GM18511 (cell line): Measurements from ENCODE around the gene ARL17B.
A peak's percentile ranks its signal among the peaks of the same experiment; 100 is the strongest.
"Not testable (repeated sequence)": the region's sequence is repeated elsewhere in the genome, so short reads cannot be mapped to it uniquely, and the experiment has no call there.

Experiments
- ATAC-seq: cut with Tn5 transposase; IDR thresholded peaks from one replicate; pipeline ENCODE4 v1.9.1; 2021; ENCODE audit warnings: mild to moderate bottlenecking, moderate library complexity; ENCODE audit not compliant: unreplicated experiment

Gene ARL17B

GRCh38 chr17:46290906-46291546 lies 70.5 kb downstream of the ARL17B start:
- ATAC-seq, result peak; percentile 97

GRCh38 chr17:46287587-46287986 lies 74.0 kb downstream of the ARL17B start:
- ATAC-seq, result not testable (repeated sequence)

GRCh38 chr17:46286764-46287221 lies 74.8 kb downstream of the ARL17B start:
- not testable (repeated sequence) for ATAC-seq

DNA sequence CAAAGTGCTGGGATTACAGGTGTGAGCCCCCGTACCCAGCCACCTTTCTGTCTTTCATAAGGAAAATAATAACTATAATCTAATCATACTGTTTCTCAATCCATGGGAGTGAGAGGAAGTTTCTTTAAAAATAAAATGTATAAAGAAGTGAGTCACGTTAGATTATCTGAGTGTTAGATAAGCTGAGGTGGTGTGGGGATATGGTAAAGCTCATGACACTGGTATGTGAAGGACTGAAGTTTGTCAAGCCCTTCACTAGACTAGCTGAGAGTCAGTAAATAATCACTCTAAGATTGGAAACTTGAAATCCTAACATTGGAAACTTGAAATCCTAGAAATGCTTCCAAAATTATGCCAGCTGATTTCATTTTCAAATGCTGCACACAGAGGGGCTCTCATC lies 76.1 kb downstream of the ARL17B start:
- ATAC-seq, result not testable (repeated sequence)

DNA sequence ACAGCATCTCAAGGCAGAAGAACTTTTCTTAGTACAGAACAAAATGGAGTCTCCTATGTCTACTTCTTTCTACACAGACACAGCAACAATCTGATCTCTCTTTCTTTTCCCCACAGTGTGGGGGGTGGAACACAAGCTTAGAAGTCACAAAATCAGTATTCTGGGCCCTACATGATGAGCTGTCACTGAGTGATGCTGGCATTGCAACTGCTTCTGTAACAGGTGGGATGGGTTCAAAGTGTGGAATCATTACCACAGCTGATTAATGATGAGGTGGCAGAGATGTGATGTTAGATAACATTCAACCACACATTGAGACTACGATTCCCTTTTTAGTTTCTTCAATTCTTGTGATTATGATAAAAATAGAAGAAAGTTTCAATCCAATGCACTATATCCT lies 77.1 kb downstream of the ARL17B start:
- not testable (repeated sequence) for ATAC-seq

GRCh38 chr17:46282635-46283034 lies 78.9 kb downstream of the ARL17B start:
- ATAC-seq, result not testable (repeated sequence)

DNA sequence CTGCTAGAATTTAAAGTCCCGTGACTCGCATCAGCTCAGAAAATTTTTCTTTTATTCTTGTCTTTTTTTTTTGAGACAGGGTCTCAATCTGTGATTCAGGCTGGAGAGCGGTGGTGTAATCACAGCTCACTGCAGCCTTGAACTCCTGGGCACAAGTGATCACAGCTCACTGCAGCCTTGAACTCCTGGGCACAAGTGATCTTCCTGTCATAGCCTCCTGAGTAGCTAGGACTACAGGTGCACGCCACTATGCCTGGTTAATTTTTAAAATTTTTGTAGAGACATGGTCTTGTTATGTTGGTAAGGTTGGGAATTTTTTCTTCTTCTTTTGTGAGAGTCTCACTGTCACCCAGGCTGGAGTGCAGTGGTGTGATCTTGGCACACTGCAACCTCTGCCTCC lies 80.2 kb downstream of the ARL17B start:
- not testable (repeated sequence) for ATAC-seq

- ATAC-seq, result not testable (repeated sequence)
These were observed 84.7 kb downstream of the ARL17B start for GRCh38 chr17:46276728-46277479.

DNA sequence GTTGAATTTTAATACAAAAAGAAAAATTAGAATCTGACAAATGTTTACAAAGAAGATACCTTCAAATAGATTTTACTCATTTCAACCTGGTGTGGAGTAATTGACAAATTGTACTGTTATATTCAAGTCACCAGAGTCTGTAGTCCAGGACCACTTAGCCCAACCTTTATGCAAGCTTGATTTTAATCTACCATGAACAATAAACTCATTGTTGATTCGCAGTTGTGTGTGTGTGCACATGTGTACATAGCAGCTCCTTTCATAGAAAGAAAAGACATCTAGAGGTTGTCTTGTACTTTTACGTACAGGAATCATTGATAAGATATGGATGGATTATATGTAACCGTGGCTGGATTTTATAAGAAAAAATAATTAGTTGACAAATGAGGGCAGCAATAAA lies 87.3 kb downstream of the ARL17B start:
- ATAC-seq, result no peak

DNA sequence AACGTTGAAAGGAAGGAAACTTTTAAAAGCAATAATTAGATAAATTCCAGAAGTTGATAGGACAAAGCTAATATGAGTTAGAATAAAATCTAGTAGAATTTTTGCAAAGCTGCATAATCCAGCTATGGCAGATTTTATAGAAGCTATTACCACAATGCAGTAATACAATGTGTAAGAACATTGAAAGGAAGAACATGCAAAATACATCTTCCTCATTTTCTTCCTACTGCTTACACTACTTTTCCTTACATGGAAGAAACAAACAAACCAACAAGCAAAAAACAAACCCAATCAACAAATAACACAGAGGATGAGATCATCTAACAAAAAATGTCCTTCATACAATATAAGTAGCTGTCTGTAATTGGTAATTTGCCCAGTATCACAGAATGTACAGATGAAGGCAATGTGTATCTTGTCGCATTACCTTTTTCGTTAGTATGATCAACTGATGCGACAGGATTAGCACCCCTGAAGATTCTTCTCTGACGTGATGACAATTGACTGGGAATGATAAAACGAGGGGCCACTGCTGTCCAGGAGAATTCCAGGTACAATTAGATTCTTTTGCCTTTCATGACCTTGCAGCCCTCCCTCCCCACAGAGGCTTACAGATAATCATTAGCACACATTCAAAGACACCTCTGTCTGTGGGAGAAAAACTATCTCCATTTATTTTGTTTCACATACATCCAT lies 87.9 kb downstream of the ARL17B start:
- ATAC-seq, result no peak

GRCh38 chr17:46270032-46270431 lies 91.5 kb downstream of the ARL17B start:
- ATAC-seq, result no peak

DNA sequence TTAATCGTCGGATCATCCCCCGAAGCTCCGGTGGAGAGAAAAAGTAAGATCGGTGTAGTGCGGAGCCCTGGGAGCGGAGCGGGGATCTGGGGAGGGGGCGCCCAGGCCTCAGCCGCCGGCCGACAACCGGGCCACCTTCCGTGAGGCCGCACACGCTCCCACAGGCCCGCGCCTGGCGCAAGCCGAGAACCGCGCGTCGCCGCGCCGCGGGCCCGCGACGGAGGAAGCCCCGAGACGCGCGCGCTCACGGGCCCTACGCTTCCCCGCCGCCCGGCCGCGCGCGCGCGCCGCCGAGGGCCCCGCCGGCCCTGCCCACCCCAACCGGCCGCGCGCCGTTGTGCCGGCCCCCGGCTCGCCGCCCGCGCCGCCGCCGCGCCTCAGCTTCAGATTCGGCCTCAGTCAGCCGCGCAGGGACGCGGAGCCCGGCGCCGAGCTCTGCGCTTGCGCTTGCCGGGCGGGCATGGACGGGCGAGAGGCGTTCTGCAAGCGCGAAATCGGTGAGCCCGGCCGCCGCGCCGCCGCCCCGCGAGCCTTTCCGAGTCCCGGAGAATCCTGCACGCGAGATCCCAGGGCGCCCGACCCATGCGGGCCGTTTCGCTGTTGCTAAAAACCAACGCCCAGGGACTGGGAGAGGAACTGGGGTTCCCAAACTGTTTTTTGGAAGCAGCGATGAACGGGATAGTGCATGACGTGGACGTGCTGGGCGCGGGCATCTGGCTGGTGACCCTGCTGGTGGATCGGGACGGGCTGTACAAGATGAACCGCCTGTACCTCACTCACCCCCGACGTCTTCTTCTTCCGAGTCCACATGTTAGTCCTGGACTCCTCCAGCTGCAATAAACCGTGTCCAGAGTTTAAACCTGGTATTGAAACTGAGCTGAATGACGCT lies 94.7 kb downstream of the ARL17B start:
- ATAC-seq, result peak; percentile 78

- ATAC-seq, result peak; percentile 18
These were observed 95.4 kb downstream of the ARL17B start for GRCh38 chr17:46266063-46266655.

DNA sequence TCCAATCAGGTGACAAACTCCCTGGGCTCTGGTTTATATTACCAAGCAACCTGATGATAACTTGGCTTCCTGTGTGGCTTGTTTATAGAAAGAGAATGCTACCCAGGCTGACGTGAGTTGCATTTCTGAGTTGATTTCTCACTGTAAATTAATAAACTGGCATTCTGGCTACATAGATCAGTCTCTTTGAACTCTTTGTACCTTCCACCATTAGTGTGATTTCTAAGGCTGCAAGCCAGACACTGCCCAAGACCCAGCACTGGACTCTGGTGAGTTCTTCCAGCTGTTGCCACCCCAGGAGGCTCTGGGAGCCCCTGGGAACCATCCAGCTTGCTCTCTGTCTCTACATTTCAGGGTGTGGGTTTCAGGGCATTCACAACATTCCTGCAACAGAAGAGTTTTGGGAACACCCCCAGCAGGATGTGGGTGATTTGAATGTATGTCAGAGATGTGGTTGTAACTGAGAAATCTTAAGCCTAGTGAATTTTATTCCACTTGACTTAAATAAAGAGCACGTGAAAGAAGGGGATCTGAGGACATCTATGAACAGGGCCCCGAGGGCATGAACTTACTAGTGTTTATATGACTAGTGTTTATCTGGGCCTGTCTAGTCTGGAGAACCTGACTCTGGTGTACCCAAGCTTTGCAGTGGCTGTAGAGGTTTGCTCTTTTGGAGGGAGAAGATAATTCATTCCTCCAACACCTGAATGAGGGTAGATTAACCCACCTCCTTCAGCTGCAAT lies 96.9 kb downstream of the ARL17B start:
- no peak for ATAC-seq

GRCh38 chr17:46262271-46262670 lies 99.3 kb downstream of the ARL17B start:
- ATAC-seq, result no peak

DNA sequence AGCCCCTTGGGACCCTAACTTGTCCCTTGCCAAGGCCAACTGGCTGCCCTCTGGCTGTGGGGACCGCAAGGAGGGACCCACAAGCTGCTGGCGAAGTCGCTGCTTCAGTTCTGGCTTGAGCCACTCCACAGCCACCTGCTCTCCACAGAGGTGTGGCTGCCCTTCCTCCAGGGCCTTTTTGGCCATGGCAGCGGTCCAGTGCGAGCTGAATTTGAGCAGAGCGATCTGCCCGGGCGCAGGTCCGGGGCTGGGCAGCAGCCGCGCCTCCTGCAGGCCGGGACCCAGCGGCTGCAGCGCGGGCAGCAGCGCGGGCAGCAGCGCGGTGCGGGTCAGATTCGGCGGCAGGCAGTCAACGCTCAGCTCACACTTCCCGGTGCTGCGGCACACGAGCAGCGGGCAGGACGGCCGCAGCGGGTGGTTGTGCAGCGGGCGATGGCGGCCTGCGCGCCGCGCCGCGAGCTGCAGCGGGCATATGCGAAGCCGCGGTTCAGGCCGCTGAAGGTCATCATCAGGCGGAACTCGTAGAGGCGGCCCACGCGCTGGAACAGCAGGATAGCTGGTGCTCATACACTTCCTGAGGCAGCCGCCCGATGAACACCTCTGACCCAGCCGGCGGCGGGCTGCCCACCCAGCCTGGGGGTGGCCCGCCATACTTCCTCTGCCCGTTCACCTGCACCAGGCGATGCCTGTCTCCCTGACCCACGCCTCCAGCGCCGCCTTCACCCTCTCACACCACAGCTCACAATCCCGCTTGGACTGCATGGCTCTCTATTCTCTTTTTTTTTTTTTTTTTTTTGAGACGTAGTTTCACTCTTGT lies 101.5 kb downstream of the ARL17B start:
- not testable (repeated sequence) for ATAC-seq

DNA sequence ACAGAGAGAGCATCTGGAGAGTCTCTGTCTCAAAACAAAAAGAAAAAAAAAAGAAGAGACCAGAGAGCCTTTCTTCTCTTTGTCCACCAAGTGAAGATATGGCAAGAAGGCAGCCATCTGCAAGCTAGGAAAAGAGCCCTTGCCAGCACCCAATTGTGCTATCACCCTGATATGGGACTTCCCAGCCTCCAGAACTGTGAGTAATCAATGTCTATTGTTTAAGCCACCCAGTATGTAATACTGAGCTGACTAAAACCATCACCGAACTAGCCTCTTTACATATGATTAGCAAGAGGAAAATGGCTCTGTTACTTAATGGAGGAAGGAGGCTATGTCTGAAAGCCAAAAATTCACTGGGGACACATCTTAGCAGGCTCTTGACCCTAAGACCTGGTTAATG lies 105.2 kb downstream of the ARL17B start:
- ATAC-seq, result not testable (repeated sequence)

GRCh38 chr17:46254215-46254614 lies 107.4 kb downstream of the ARL17B start:
- ATAC-seq, result not testable (repeated sequence)

DNA sequence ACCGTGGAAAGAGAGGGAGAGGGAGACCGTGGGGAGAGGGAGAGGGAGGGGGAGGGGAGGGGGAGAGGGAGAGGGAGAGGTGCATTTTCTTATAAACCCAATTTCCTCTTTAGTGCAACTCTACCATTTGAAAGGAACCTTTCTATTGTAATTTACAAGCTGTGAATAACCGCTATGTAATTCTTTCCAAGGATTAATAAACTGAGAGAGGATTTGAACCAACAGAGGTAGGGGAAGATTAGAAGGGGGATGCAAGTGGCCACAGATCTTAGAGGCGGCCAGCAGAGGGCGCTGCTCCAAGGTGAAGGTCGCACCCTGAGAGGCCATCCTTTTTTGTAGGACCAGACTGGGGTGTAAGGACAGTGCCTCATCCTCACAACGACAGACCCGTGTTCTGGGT lies 107.8 kb downstream of the ARL17B start:
- not testable (repeated sequence) for ATAC-seq
